GM04504 (cell line): ENCODE data around the gene ERGIC3.

ENCODE experiments used
- DNase-seq: peaks from one replicate; pipeline ENCODE4 v3.0.0-alpha.2; 2012; ENCODE audit warnings: low read depth

Gene ERGIC3

DNA sequence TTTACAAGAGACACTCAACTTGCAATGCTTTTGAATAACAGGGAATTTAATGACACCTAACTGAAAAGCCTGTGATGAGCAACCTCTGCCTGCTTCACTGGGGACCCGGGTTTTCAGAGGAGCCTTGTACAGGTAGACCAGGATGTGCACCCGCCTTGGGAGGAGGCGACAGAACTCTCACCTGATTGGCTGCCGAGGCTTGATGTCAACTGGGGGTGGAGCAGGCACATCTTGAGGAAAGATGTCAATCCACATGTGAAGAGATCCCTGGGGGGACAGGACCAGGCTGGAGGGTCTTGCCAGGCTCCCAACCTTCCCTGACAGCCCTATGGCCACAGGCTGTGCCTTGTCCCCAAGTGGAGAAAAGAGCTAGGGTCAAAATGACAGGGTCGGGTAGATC, 19.8 kb downstream of the ERGIC3 start:
- DNase-seq: no peak

DNA sequence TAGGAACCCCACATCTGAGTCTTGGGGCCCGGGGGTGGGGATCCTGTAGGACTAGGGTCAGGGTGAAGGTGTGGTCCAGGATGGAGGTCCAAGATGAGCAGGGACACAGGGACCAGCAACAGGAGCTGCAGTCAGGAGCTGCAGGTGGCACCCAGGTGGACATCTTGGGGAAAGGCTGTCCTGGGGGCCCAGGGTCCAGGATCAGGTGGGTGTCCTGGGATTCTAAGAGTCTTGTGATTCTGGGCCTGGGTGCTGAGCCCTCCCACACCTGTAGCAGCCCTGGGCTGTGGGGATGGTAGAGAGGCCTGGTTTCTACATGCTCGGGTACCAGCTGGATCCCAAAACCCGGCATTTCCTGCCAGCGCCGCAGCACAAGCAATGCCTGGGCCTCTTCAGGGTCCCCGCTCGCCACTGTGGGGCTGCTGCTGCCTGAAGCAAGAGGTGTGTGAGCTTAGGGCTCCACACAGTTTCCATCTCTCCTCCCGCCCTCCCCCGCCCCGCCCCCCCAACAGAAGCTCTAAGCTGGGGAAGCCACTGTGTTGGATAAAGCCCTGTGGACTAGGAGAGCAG, 20.7 kb downstream of the ERGIC3 start:
- no peak for DNase-seq

DNA sequence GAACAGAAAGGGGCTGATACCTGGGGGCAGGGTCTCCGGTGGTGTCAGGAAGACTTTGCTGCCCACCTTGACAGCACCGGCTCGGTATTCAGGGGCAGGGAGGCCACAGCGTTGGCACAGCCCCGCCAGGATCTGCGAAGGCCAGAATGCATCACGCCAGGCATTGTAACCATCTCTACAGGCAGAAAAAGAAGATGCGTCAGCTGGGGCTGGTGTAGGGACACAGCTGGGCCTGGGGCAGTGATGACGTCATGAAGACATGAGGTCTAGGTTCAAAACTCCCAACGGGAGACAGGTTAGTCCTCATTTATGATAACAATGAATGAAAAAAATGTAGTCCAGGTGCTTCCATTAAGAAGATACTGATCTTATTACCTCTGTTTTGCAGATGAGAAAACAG, 22.0 kb downstream of the ERGIC3 start:
- no peak for DNase-seq

DNA sequence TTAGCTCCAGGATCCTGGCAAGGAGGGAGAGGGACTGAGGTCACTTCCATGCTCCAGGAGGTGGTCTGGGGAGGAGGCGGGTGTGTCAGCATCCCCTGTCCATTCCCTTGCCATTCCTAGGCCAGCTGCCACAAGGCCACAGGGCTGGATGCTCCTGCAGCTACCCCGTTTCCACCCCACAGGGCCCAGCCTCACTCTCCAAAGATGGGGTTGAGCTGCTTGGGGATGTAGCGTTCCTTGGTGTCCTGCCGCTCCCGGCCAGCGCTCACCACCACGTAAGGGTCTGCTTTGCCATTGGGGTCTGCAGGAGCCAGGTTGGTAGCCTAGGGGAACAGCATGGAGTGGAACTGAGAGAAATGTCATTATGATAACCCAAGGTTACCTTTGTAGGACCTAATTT, 23.0 kb downstream of the ERGIC3 start:
- no peak for DNase-seq

DNA sequence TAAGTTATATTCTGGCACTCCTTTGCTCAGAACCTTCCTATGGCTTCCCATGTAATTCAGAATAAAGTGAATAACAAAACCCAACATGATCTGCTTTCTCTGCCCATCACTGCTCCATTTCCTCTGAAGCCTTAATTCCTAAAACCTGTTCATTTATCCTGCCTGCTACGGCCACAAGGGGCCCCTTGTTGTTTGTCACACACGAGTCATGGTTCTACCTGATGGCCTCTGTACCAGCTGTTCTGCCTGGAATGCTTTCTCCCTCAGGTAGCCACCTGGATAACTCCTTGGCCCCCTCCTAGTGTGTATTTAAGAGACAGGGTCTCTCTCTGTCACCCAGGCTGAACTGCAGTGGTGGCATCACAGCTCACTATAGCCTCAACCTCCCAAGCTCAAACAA, 26.8 kb downstream of the ERGIC3 start:
- DNase-seq: no peak

DNA sequence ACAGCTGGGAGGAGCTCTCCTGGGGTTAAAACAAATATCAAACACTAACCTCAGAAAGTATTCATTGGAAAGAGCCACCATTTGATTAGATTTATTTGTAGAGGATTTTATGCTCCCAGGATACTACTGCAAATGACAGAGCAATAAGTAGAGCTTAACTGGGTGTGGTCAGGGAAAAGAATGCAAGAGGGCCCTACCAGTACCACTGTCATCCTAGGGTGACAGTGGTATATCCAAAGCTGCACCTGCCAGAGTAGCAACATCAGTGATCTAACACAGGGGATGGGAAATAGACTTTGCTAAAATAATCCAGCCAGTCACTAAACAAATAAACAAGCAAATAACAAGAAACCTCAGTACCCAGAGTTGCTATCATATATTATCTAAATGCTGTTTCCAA, 29.7 kb downstream of the ERGIC3 start:
- DNase-seq: no peak

DNA sequence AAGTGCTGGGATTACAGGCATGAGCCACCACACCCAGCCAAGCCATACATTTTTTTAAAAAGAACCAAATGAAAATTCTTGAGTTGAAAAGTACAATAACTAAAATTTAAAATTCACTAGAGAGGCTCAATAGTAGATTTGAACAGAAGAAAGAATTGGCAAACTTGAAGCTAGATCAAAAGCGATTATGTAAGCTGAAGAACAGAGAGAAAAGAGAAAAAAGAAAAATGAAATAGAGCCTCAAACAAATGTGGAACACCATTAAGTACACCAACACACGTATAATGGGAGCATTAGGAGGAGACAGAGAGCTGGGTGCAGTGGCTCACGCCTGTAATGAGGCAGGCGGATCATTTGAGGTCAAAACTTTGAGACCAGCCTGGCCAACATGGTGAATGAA, 31.0 kb downstream of the ERGIC3 start:
- DNase-seq: no peak

DNA sequence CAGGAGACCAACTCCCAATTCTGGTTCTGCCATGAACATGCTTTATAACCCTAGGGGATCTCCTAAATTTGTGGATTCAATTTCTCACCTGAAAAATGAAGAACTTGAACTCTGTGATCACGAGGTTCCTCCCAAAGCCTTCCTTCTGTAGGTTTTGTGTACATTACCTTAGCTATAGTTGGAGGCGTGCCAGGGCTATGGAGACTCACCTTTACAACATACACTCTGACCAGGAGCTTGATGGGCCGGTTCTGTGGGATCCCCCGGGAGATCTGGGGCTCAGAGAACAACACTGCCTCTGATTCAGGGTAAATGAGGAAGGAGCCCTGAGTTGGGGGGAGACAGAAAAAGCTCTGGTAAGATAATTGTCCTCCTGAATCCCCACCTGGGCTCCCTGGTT, 34.1 kb downstream of the ERGIC3 start:
- no peak for DNase-seq

DNA sequence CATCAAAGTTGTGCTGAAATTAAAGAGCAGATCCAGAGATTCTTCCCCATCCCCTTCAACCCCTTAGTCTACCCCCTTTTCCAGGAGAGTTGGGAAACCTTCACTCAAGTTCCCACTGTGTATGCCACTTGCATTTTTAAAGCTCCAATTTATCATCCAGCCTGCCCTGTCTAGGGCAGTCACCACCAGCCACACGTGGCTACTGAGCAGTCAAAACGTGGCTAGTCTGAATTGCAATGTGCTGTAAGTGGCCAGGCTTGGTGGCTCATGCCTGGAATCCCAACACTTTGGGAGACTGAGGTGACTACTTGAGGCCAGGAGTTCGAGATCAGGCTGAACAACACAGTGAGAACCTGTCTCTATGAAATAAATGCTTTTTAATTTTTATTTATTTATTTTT, 34.9 kb downstream of the ERGIC3 start:
- no peak for DNase-seq

DNA sequence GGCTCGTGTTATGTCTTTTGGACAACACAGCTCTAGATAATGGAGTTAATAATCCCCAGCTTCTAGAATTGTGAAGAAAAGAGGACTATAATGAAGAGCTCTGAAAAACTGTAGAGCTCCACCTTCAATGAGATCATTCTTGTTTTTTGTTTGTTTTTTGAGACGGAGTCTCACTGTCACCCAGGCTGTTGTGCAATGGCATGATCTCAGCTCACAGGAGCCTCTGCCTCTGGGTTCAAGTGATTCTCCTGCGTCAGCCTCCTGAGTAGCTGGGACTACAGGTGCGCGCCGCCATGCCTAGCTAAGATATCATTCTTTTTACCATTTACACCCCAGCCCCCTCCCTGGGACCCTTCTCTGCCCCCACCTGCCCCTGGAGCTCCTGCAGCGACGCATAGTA, 36.6 kb downstream of the ERGIC3 start:
- no peak for DNase-seq

DNA sequence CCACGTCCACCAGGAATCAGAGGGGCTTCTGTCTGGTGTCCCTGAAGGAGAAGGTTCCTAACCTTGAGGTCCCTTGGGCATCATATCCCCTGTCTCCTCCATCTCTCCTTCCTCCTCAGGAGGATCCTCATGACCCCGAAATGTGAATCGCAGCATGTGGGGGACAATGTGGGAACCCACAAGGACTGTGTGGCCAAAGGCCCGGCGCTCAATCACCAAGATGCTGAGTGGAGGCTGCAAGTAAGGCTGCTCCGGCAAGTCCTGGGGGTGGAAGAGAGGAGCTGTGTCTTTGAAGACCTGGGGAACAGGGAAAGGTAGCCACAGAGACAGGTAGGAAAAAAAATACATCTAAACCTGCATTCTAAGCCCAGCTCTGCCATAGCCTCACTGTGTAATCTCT, 37.3 kb downstream of the ERGIC3 start:
- DNase-seq: no peak

DNA sequence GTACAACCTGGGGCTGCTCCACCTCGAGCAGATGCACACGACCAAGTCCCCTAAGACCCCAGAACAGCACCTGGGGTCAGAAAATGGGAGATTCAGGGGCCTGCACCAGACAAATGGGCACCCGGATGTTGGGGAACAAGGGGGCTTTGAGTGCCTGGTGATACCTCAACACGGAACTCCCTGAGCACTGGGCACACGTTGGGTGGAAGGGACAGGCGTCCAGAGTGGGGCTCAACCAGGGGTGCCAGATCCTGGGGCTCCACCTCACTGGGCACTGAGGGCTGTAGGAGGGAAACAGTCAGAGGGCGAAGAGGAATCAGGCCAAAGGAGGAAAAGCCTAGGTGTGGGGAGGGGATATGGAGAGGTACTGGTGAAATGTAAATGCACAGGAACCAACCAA, 40.3 kb downstream of the ERGIC3 start:
- DNase-seq: no peak

DNA sequence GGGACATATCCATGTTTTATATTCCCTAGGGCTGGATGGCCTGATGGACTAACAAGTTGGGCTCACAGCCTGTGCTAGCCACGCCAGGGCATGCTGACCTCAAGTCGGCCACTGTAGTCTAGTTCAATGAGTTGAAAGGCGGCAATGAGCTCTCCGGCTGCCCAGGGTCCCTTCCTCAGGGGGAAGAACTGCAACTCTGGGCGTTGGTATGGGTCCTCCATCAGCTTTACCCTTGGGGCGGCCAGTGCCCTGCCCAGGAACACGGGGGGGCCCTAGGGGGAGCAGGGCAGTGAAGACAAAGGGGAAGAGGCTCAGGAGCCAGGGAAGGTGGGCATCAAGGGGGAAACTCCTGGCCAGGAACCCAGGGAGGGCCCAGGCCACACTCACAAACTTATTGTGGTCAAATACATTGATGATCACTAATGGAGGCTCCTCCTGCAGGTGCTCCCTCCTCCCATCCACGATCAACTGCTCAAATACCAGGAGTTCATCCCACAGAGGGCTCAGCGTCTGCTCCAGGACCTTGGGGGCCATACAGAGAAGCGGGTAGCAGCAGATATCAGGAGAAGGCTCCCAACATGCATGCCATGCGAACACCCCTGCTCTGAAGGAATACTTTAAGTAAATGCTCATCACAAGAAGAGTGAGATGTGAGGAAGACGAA, 41.0 kb downstream of the ERGIC3 start:
- DNase-seq: no peak

DNA sequence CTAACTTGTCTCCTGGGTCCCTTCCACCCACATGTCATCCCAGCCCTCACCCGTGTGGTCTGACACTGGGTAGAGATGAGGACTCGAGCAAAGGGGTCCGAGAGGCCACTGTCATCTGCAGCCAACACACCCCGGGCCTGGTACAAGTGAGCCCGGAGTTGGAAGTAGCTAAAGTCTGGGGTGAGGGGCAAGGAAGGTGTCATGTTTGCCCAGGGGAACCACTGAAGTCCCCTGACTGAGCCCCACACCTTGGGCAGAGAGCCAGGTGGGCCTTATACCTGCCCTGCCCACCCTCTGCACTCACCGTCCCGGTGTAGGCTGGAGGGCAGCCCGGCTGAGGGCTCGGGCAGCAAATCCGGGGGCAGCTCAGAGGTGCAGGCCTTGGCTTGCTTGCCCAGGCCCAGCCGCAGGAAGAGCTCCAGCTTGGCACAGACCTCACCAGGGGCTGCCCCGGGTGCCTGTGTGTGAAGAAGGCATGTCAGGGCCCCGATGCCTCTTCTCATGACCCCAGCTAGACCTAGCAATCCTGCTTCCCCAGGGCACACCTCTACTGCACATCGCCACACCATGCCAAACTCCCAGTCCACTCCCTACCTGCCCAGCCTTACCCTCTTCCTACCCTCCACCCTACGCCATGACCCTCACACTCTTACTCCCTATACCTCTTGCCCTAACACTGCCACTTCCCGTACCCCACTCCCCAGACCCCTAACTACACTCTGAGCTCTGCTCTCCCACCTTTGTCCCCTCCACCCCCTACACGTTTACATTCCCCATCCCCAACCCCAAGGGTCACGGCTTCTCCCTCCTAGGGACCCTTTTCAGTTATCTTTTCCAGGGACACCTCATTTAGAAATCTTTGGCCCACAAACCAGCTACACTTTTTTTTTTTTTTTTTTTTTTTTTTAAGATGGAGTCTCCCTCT, 42.0 kb downstream of the ERGIC3 start:
- DNase-seq: no peak

DNA sequence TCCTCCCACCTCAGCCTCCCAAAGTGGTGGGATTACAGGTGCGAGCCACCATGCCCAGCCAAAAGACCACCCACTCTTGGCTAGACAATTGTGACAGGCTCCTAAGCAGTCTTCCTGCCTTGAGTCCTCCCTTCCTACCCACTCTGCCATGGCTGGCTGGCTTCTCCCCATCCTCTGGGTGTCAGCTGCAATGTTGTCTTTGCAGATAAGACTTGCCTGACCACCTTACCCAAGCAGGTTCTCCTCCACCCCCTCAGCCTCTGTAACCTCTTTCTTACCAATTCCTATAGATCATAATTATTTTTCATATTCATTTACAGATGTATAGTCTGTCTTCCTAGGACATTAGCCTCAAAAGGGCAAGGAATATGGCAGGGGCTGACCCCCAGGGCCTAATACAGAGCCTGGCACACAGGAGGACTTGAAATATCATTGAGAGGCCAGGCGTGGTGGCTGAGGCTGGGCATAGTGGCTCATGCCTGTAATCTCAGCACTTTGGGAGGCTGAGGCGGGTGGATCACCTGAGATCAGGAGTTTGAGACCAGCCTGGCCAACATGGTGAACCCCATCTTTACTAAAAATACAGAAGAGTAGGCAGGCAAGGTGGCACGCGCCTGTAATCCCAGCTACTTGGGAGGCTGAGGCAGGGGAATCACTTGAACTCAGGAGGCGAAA, 45.0 kb downstream of the ERGIC3 start:
- no peak for DNase-seq

DNA sequence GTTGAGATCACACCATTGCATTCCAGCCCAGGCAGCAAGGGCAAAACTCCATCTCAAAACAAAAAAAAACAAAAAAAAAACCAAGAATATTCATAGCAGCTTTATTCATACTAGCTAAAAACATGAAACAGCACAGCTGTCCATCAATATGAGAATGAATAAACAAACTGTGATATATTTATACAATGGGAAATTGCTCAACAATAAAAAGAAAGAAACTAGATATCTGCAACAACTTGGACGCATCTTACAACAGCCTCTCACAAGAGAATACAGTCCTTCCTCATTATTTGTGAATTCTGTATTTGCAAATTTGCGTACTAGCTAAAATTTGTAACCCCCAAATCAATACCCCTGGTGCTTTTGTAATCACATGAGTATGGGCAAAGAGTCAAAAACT, 45.6 kb downstream of the ERGIC3 start:
- no peak for DNase-seq

DNA sequence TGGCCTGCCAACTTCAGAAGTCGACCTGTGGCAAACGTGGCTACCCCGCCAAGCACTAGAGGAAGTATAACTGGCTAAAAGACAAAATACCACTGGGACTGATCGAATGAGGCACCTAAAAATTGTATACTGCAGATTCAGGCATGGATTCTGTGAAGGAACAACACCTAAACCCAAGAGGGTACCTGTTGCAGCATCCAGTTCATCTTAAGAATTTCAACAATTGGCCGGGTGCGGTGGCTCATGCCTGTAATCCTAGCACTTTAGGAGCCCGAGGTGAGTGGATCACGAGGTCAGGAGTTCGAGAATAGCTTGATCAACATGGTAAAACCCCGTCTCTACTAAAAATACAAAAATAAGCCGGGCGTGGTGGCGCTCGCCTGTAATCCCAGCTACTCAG, 46.5 kb downstream of the ERGIC3 start:
- no peak for DNase-seq

DNA sequence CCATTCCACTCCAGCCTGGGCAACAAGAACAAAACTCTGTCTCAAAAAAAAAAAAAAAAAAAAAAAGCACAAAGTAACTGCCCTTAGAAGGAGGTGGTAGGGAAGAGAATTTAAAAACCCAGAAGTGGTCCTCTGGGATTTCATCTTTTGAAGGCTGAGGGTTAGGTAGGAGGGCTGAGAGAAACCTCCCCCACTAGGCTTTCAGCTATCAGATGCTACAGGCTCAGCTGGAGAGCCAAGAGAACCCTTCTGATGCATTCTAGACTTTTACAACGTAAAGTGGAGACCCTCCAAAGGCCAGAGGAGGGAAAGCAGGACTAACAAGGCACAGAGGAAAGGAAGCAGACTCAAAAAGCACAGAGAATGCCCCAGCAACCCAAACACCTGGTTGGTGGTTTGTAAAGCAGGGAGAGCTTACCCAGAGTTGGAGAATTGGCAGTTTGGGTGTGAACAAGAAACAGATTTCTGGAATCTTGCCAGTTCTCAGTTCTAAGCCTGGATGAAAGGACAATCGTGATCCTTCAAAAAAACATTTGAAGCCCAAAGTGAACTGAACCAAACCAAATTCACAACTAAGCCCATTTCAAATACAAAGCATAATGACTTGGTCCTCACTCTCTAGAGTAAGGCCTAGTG, 50.6 kb downstream of the ERGIC3 start:
- DNase-seq: no peak

DNA sequence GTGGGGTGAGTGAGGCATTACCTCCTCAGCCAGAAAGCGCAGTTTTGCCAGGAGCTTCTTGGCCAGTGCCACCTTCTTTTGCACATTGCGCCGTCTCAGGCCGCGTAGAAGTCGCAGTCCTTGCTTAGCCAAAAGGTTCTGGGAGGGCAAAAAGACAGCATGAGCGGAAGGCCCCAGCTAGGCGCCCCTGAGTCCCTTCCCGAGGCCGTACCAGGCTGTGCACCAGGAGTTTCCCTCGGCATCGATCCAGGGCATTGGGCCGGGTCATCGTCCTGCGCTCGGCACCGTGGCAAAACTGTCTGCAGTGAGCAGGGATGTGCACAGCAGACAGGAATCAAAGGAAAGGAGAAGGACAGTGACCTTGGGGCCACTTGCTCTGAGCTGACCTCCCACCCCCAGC, 53.6 kb downstream of the ERGIC3 start:
- DNase-seq: no peak

DNA sequence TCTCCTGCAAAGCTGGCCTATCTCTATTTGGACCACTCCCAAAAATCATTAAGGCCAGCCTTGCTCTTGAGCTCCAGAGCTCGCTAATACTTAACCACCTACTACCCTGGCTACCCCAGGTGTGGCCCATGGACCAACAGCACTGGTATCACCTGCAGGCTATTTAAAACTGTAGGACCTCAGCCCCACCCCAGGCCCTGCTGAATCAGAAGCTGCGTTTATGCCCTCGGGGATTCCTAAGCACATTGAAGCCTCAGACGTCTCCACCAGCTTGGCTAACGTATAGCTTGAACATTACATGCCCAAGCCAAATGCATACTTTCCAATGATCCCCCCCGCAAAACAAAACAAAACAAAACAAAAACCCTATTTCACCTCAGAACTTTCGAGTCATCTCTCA, 54.0 kb downstream of the ERGIC3 start:
- DNase-seq: no peak

DNA sequence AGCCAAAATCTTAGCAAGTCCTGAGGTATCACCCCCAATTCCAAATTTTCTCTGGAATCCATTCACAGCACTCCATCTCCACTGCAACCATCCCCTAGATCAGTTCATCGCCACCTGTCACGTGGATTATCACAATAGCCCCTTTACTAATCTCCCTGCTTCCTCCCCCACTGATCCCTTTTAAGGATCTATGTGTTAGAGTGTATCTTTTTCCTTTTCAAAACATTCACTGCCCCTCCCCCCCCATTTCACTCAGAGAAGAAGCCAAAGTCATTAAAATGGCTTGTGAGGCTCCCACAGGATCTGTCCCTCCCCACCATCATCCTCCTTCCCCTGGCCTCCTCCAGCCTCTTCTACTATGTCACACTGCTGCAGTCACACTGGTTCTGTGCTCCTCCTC, 55.3 kb downstream of the ERGIC3 start:
- no peak for DNase-seq

DNA sequence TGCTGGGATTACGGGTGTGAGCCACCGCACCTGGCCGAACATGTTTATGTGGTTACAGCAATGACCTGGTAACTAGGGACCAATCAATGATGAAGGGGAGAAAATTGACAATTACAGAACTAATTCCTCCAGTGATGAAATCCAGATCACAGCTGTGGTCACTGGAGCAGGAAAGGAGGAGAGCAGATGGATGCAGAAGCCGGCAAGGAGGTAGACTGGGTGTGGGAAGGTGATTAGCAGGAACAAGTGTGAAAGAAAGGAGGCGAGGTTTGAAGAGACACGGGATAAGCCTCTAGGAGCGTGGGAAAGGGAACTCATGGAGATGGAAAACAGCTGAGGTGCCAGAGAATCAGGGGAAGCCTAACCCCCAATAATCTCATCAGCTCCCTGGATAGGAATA, 56.6 kb downstream of the ERGIC3 start:
- no peak for DNase-seq
